H1 (cell line): ENCODE measurements around the gene WDR6.

Experiments
- CTCF ChIP-seq, 3 experiments: IDR thresholded peaks; 1 replicate in 2 of 3; 2 replicates in 1 of 3; pipeline versions ENCODE4 v1.5.1 to v1.6.1; 2011; ENCODE audit warnings: low read length in 3 of 3, mild to moderate bottlenecking in 3 of 3, inconsistent platforms in 2 of 3, low read depth in 1 of 3, moderate library complexity in 1 of 3; ENCODE audit not compliant: insufficient read depth in 1 of 3; ENCODE audit errors: control extremely low read depth in 1 of 3
- HDAC2 ChIP-seq, 2 experiments: fragments of 300-600 bp in 1 of 2; sonication (generic) in 1 of 2; IDR thresholded peaks; 2 replicates each; pipeline ENCODE4 v1.6.1; 2011 to 2012; ENCODE audit warnings: low read depth in 2 of 2, low read length in 2 of 2, mild to moderate bottlenecking in 2 of 2, moderate library complexity in 2 of 2, borderline replicate concordance in 1 of 2, inconsistent platforms in 1 of 2
- HDAC6 ChIP-seq: IDR thresholded peaks from one replicate; pipeline ENCODE4 v1.7.1; 2012; ENCODE audit warnings: low read depth, mild to moderate bottlenecking, inconsistent platforms, low read length, moderate library complexity
- POLR2AphosphoS5 ChIP-seq: IDR thresholded peaks from 2 replicates; pipeline ENCODE4 v1.6.1; 2011; ENCODE audit warnings: low read depth, low read length

- TF ChIP-seq CTCF (IDR thresholded peaks at IDR 0.05; ENCODE audit: control extremely low read depth in 1 of 3, insufficient read depth in 1 of 3, low read depth in 1 of 3, low read length in 3 of 3) = no peak
- TF ChIP-seq HDAC2 (IDR thresholded peaks at IDR 0.05; ENCODE audit: borderline replicate concordance in 1 of 2, low read depth in 2 of 2, low read length in 2 of 2) = no peak
- no peak for TF ChIP-seq POLR2AphosphoS5
- no peak for TF ChIP-seq HDAC6
Measured at GRCh38 chr3:48960841-48961413, 46.3 kb upstream of the WDR6 start.
